H1 (cell line): ENCODE measurements around the gene CACNA1C. TPM values are rescaled to one million over a fixed set of nuclear protein-coding genes. Genes with fewer than 3 reads are reported as not detected.

Experiments used
- BRCA1 ChIP-seq: IDR thresholded peaks from 2 replicates; pipeline ENCODE4 v1.6.1; 2012; ENCODE audit warnings: low read depth, low read length, improper control_type of control experiment
- SIN3A ChIP-seq, 2 experiments: IDR thresholded peaks in 1 of 2; conservative IDR thresholded peaks in 1 of 2; 2 replicates each; pipeline ENCODE4 v1.6.1; 2011 to 2012; ENCODE audit warnings: low read length in 2 of 2, improper control_type of control experiment in 1 of 2, low read depth in 1 of 2, mild to moderate bottlenecking in 1 of 2
- TBP ChIP-seq: IDR thresholded peaks from 2 replicates; pipeline ENCODE4 v1.6.1; 2011; ENCODE audit warnings: low read depth, low read length, improper control_type of control experiment
- TCF12 ChIP-seq: IDR thresholded peaks from 2 replicates; pipeline ENCODE4 v1.6.1; 2011; ENCODE audit warnings: low read depth, mild to moderate bottlenecking, low read length
- polyA plus RNA-seq, 7 experiments: library from polyadenylated mRNA; depleted of rRNA in 3 of 7; stranded (reverse) in 5 of 7; unstranded in 2 of 7; fragments of >200 nt in 5 of 7; fragments of 200-250 nt in 2 of 7; gene quantifications; 1 replicate in 5 of 7; 2 replicates in 1 of 7; 4 replicates in 1 of 7; pipeline versions ENCODE4 v1.2.1 to v1.2.3, GENCODE V29; 2011 to 2013; ENCODE audit warnings: missing spikeins in 2 of 7, mixed read lengths in 2 of 7
- total RNA-seq: library from RNA; stranded (reverse); fragmentation: NEBNext Ultra II Directional; extraction: Animal tissue kit (Norgen Biotek cat#: 25700); gene quantifications from 2 replicates; pipeline ENCODE4 v1.2.1, GENCODE V29; 2021
- TF ChIP-seq, protein P1 (sequence below): IDR thresholded peaks from 2 replicates; pipeline ENCODE4 v1.6.1; 2012; ENCODE audit warnings: inconsistent platforms

CACNA1C gene
- total and polyA plus RNA-seq, 2 of the 8 experiments (the other 6 are each of a cell fraction or from before 2014, with no cell fraction given): 1.3 TPM

DNA sequence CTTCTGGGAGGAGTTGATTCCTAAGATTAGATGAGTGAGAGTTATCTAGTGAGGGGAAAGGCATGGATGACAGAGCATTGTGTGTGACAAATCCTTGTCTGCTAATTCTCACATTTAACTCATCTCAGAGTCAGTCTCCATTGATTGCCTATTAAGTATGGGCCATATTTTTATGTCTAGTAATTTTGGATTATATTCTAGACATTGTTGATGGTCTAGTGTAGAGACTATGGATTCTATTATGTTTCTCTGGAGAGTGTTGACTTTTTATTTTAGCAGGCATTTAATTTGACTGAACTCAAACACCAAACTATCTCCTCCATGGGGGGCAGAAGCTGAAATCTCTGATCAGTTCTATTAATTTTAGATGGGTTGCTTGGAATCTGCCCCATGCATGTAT, 114.4 kb downstream of the CACNA1C start (continued):
- TF ChIP-seq, protein P1, sequence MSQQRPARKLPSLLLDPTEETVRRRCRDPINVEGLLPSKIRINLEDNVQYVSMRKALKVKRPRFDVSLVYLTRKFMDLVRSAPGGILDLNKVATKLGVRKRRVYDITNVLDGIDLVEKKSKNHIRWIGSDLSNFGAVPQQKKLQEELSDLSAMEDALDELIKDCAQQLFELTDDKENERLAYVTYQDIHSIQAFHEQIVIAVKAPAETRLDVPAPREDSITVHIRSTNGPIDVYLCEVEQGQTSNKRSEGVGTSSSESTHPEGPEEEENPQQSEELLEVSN: no peak
- TF ChIP-seq TCF12 (no peak), SIN3A (conservative IDR thresholded peaks at IDR 0.05 in 1 of 2, IDR thresholded peaks at IDR 0.05 in 1 of 2; ENCODE audit: low read depth in 1 of 2, low read length in 2 of 2) (no peak), BRCA1 (no peak), TBP (no peak)
- TF ChIP-seq, all 59 proteins: peak for 0
